ENCODE results near the gene PPM1F.

DNA sequence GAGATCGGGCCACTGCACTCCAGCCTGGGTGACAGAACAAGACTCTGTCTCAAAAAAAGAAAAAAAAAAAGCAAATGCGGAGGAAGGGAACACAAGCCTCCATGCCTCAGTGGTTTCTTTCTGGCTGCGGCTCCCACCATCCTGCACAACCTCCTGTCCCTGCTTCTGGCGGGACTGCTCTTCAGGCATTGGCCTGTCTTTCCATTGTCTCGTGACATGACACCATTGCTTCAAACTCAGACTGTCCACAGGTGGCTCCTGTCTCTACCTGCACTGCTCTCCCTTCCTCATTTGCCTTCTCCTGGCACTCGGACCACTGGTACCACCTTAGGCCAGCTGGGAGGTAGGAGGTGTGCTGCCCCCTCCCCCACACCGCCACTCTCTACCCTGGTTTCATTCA is 10.6 kb upstream of the PPM1F start:
- TF ChIP-seq POLR2A (IDR thresholded peaks at IDR 0.05; ENCODE audit: low read length) (no peak), RAD21 (conservative IDR thresholded peaks at IDR 0.05 in 1 of 2, IDR thresholded peaks at IDR 0.05 in 1 of 2) (no peak), SMC3 (IDR thresholded peaks at IDR 0.05) (no peak), EP300 (IDR thresholded peaks at IDR 0.05) (no peak), HOXA7 (CRISPR knock-in tag; IDR thresholded peaks at IDR 0.05) (no peak)
- TF ChIP-seq, protein P1, sequence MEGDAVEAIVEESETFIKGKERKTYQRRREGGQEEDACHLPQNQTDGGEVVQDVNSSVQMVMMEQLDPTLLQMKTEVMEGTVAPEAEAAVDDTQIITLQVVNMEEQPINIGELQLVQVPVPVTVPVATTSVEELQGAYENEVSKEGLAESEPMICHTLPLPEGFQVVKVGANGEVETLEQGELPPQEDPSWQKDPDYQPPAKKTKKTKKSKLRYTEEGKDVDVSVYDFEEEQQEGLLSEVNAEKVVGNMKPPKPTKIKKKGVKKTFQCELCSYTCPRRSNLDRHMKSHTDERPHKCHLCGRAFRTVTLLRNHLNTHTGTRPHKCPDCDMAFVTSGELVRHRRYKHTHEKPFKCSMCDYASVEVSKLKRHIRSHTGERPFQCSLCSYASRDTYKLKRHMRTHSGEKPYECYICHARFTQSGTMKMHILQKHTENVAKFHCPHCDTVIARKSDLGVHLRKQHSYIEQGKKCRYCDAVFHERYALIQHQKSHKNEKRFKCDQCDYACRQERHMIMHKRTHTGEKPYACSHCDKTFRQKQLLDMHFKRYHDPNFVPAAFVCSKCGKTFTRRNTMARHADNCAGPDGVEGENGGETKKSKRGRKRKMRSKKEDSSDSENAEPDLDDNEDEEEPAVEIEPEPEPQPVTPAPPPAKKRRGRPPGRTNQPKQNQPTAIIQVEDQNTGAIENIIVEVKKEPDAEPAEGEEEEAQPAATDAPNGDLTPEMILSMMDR (IDR thresholded peaks at IDR 0.05) = no peak
- TF ChIP-seq, protein P2, sequence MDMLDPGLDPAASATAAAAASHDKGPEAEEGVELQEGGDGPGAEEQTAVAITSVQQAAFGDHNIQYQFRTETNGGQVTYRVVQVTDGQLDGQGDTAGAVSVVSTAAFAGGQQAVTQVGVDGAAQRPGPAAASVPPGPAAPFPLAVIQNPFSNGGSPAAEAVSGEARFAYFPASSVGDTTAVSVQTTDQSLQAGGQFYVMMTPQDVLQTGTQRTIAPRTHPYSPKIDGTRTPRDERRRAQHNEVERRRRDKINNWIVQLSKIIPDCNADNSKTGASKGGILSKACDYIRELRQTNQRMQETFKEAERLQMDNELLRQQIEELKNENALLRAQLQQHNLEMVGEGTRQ (IDR thresholded peaks at IDR 0.05) = no peak
- TF ChIP-seq, protein P3, sequence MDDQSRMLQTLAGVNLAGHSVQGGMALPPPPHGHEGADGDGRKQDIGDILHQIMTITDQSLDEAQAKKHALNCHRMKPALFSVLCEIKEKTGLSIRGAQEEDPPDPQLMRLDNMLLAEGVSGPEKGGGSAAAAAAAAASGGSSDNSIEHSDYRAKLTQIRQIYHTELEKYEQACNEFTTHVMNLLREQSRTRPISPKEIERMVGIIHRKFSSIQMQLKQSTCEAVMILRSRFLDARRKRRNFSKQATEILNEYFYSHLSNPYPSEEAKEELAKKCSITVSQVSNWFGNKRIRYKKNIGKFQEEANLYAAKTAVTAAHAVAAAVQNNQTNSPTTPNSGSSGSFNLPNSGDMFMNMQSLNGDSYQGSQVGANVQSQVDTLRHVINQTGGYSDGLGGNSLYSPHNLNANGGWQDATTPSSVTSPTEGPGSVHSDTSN (IDR thresholded peaks at IDR 0.05) = no peak
